Esophagus squamous epithelium (tissue), 5 donors: ENCODE results near the gene PFKFB3. TPM values are rescaled to one million over a fixed set of nuclear protein-coding genes. Genes with fewer than 3 reads are reported as not detected.
"Not testable (repeated sequence)": the region's sequence is repeated elsewhere in the genome, so short reads cannot be mapped to it uniquely, and the experiment has no call there.

Experiments
- DNase-seq: peaks from one replicate; lab custom pipeline; 2025; lab: John Stamatoyannopoulos, UW
- H3K27ac ChIP-seq, 4 donors: fragments of 200-600 bp; sonication (generic); one replicate each; pipeline ENCODE4 v1.5.1; 2016 to 2019; ENCODE audit warnings: mild to moderate bottlenecking in 1 of 4
- H3K27me3 ChIP-seq, 4 donors: fragments of 200-600 bp; sonication (generic); 1 replicate in 3 of 4; 2 replicates in 1 of 4; pipeline versions ENCODE4 v1.5.1 to v1.6.0; 2017 to 2021; ENCODE audit warnings: antibody characterized with exemption in 1 of 4
- H3K36me3 ChIP-seq, 3 donors: fragments of 200-600 bp; sonication (generic); one replicate each; pipeline ENCODE4 v1.5.1; 2016 to 2019
- H3K4me1 ChIP-seq, 3 donors: fragments of 200-600 bp; sonication (generic); one replicate each; pipeline ENCODE4 v1.5.1; 2017 to 2019
- H3K4me3 ChIP-seq, 4 donors: fragments of 200-600 bp; sonication (generic); 1 replicate in 3 of 4; 2 replicates in 1 of 4; pipeline ENCODE4 v1.5.1; 2016 to 2019; ENCODE audit warnings: mild to moderate bottlenecking in 2 of 4, moderate library complexity in 1 of 4
- H3K9me3 ChIP-seq, 3 donors: fragments of 200-600 bp; sonication (generic); one replicate each; pipeline ENCODE4 v1.5.1; 2016 to 2019
- CTCF ChIP-seq, 6 experiments: fragments of 450-650 bp in 4 of 6; fragments of 200-600 bp in 2 of 6; sonication (generic) in 2 of 6; IDR thresholded peaks; one replicate each; pipeline ENCODE4 v1.5.1; 2016 to 2019; ENCODE audit warnings: antibody characterized with exemption in 6 of 6, mild to moderate bottlenecking in 4 of 6, moderate library complexity in 4 of 6
- POLR2A ChIP-seq, 4 donors: fragments of 450-650 bp; IDR thresholded peaks; one replicate each; pipeline ENCODE4 v1.6.1; 2017; ENCODE audit warnings: antibody characterized with exemption in 4 of 4, mild to moderate bottlenecking in 4 of 4, moderate library complexity in 3 of 4
- WGBS, 2 donors: methylation state at CpG; one replicate each; pipeline ENCODE4 v1.1.5; 2018; 5-methylcytosine and 5-hydroxymethylcytosine counted together
- intact Hi-C: fragments of 100-400 bp; cut with DNase I; formaldehyde crosslinking; loops from one replicate; pipeline ENCODE4 v1.15.0; 2022
- total RNA-seq, 4 donors: library from RNA; depleted of rRNA; stranded (reverse); fragments of >200 nt; gene quantifications; one replicate each; pipeline ENCODE4 v1.1.0, GENCODE V29; 2016
- donor health status: DM: yes; HTN: yes; CAD: no.

PFKFB3 gene
- total RNA-seq, 4 donors from 2014 or later: 17.1 to 37.8 (median 26.2) TPM

- H3K4me3 ChIP-seq: peak overlapping the region; percentile 58 to 88 (median 72)
- intact Hi-C loops: no loop called here
- no peaks in the 10 kb centered on the region for H3K27me3 ChIP-seq
- H3K4me1 ChIP-seq: peaks cover 16 to 60% (median 30%) of the 10 kb centered on the region in 3 donors
- H3K36me3 ChIP-seq: peaks cover 0 to 18% (median 0%) of the 10 kb centered on the region in 3 donors
- H3K27ac ChIP-seq: peak overlapping the region; percentile 84 to 97 (median 90)
- no peaks in the 10 kb centered on the region for H3K9me3 ChIP-seq
- TF ChIP-seq POLR2A (IDR thresholded peaks at IDR 0.05) (no peak), CTCF (IDR thresholded peaks at IDR 0.05) (no peak)
- no peak for DNase-seq
- 52 to 66% methylated on average over 12 of the region's 12 CpGs for WGBS, 2 donors
These were observed 40.0 kb upstream of the PFKFB3 start for GRCh38 chr10:6162589-6163356.

GRCh38 chr10:6163364-6164270 lies 39.1 kb upstream of the PFKFB3 start:
- peaks cover 16 to 55% (median 30%) of the 10 kb centered on the region in 3 donors for H3K4me1 ChIP-seq
- peaks cover 0 to 18% (median 0%) of the 10 kb centered on the region in 3 donors for H3K36me3 ChIP-seq
- no peaks in the 10 kb centered on the region for H3K27me3 ChIP-seq
- peak; percentile 47 for DNase-seq
- peak overlapping the region; percentile 58 to 88 (median 72) for H3K4me3 ChIP-seq
- WGBS, 2 donors: 0 to 57% methylated on average over 7 to 21 of the region's 91 CpGs
- H3K9me3 ChIP-seq: no peaks in the 10 kb centered on the region
- TF ChIP-seq CTCF (IDR thresholded peaks at IDR 0.05) (peak in 3 of 6 experiments; percentile 5 to 32 (median 9)), POLR2A (IDR thresholded peaks at IDR 0.05) (peak in 3 of 4 donors; percentile 27 to 79 (median 60))
- intact Hi-C loops: no loop called here
- peak overlapping the region; percentile 84 to 97 (median 90) for H3K27ac ChIP-seq

GRCh38 chr10:6164271-6165095 lies 38.2 kb upstream of the PFKFB3 start:
- 23 to 28% methylated on average over 9 to 16 of the region's 16 CpGs for WGBS, 2 donors
- no peak for DNase-seq
- H3K27me3 ChIP-seq: no peaks in the 10 kb centered on the region
- H3K36me3 ChIP-seq: peaks cover 0 to 18% (median 0%) of the 10 kb centered on the region in 3 donors
- H3K9me3 ChIP-seq: no peaks in the 10 kb centered on the region
- peak overlapping the region; percentile 84 to 97 (median 90) for H3K27ac ChIP-seq
- peaks cover 16 to 61% (median 30%) of the 10 kb centered on the region in 3 donors for H3K4me1 ChIP-seq
- TF ChIP-seq CTCF (IDR thresholded peaks at IDR 0.05) (no peak), POLR2A (IDR thresholded peaks at IDR 0.05) (no peak)
- intact Hi-C loops: no loop called here
- H3K4me3 ChIP-seq: peak overlapping the region; percentile 58 to 88 (median 72)

GRCh38 chr10:6165221-6165725 lies 37.5 kb upstream of the PFKFB3 start:
- 36 to 38% methylated on average over 6 of the region's 6 CpGs for WGBS, 2 donors

GRCh38 chr10:6165933-6166332 lies 36.8 kb upstream of the PFKFB3 start:
- intact Hi-C loops, H3K27me3 ChIP-seq, DNase-seq, H3K4me3 ChIP-seq, H3K9me3 ChIP-seq: not testable (repeated sequence)
- WGBS, 2 donors: 79 to 88% methylated on average over 11 of the region's 15 CpGs
- peaks cover 16 to 75% (median 41%) of the 10 kb centered on the region in 3 donors for H3K4me1 ChIP-seq
- H3K36me3 ChIP-seq: peaks cover 0 to 18% (median 0%) of the 10 kb centered on the region in 3 donors
- peak overlapping the region in 2 of 4 donors; percentile 89 to 92 for H3K27ac ChIP-seq

More at GRCh38 chr10:6165221-6165725, 37.5 kb upstream of the PFKFB3 start:
- intact Hi-C loops: no loop called here
- Histone ChIP-seq H3K4me1 (peaks cover 16 to 69% (median 35%) of the 10 kb centered on the region in 3 donors), H3K9me3 (no peaks in the 10 kb centered on the region), H3K4me3 (peak overlapping the region in 1 of 4 donors; percentile 88), H3K36me3 (peaks cover 0 to 18% (median 0%) of the 10 kb centered on the region in 3 donors), H3K27me3 (no peaks in the 10 kb centered on the region), H3K27ac (peak overlapping the region in 3 of 4 donors; percentile 89 to 97 (median 92))
- DNase-seq: no peak
- TF ChIP-seq CTCF (IDR thresholded peaks at IDR 0.05) (no peak), POLR2A (IDR thresholded peaks at IDR 0.05) (no peak)
